ENCODE measurements around the gene SS18. TPM values are rescaled to one million over a fixed set of nuclear protein-coding genes. Genes with fewer than 3 reads are reported as not detected.
"Not testable (repeated sequence)": the region's sequence is repeated elsewhere in the genome, so short reads cannot be mapped to it uniquely, and the experiment has no call there.

The SS18 gene
- 100 to 1,000 TPM in 1 of 4 donors, 10 to 100 TPM in 3; 74.1 to 166 (median 84.3) TPM for total RNA-seq

GRCh38 chr18:26090130-26091046 lies at the start of gene SS18:
Gene SS18 (minus strand): TSS chr18:26090613. CDS start chr18:26090569, 44 bp downstream.
- H3K9me3 ChIP-seq = no peaks in the 10 kb centered on the region
- peak in 1 of 3 experiments; percentile 21 for TF ChIP-seq CTCF (IDR thresholded peaks at IDR 0.05)
- TF ChIP-seq EP300 (IDR thresholded peaks at IDR 0.05) = no peak
- peak; percentile 71 to 81 for TF ChIP-seq POLR2AphosphoS5 (IDR thresholded peaks at IDR 0.05)
- TF ChIP-seq POLR2A (IDR thresholded peaks at IDR 0.05; ENCODE audit: low read depth) = peak; percentile 49
- peaks cover 0 to 17% (median 10%) of the 10 kb centered on the region in 4 donors for H3K36me3 ChIP-seq
- WGBS = 2% methylated on average over 40 of the region's 89 CpGs
- H3K4me1 ChIP-seq = peaks cover 18 to 34% (median 31%) of the 10 kb centered on the region in 4 donors
- no peaks in the 10 kb centered on the region for H3K27me3 ChIP-seq
- H3K4me3 ChIP-seq = peak within 1 kb of the TSS; percentile 80 to 96 (median 84)
- intact Hi-C loops (cut with DNase I) = loop anchor here (2.0 kb wide), 1 partner anchor 136 kb away; the partner anchor contains the start of gene TAF4B
- peak within 1 kb of the TSS; percentile 95 to 98 (median 96) for H3K27ac ChIP-seq (replicated peaks in 1 of 4)
- DNase-seq (ENCODE audit: extremely low spot score) = peak; percentile 97

GRCh38 chr18:26135548-26135947 lies 45.1 kb upstream of the SS18 start:
- TF ChIP-seq EP300 (IDR thresholded peaks at IDR 0.05) (no peak), CTCF (IDR thresholded peaks at IDR 0.05) (no peak), POLR2A (IDR thresholded peaks at IDR 0.05; ENCODE audit: low read depth) (no peak), POLR2AphosphoS5 (IDR thresholded peaks at IDR 0.05) (no peak)
- H3K27ac ChIP-seq (replicated peaks in 1 of 4) = no peak overlapping the region
- no peaks in the 10 kb centered on the region for H3K9me3 ChIP-seq
- no peaks in the 10 kb centered on the region for H3K36me3 ChIP-seq
- no peak overlapping the region for H3K4me3 ChIP-seq
- no peaks in the 10 kb centered on the region for H3K4me1 ChIP-seq
- DNase-seq (ENCODE audit: extremely low spot score) = no peak
- intact Hi-C loops (cut with DNase I) = no loop called here
- WGBS = 81% methylated on average over 1 of the region's 1 CpG
- peaks cover 0 to 4% (median 0%) of the 10 kb centered on the region in 4 donors for H3K27me3 ChIP-seq

GRCh38 chr18:26134107-26134506 lies 43.7 kb upstream of the SS18 start:
- Histone ChIP-seq H3K4me1 (no peaks in the 10 kb centered on the region), H3K27ac (replicated peaks in 1 of 4) (no peak overlapping the region), H3K4me3 (peak overlapping the region in 2 of 4 donors; percentile 12 to 32), H3K36me3 (no peaks in the 10 kb centered on the region), H3K9me3 (no peaks in the 10 kb centered on the region), H3K27me3 (peaks cover 0 to 4% (median 0%) of the 10 kb centered on the region in 4 donors)
- intact Hi-C loops (cut with DNase I) = no loop called here
- 81% methylated on average over 6 of the region's 6 CpGs for WGBS
- no peak for DNase-seq (ENCODE audit: extremely low spot score)
- TF ChIP-seq CTCF (IDR thresholded peaks at IDR 0.05) = no peak

GRCh38 chr18:26133652-26134051 lies 43.2 kb upstream of the SS18 start, which contains the start of gene PSMA8:
Gene PSMA8 (plus strand): TSS chr18:26133869. CDS start chr18:26133966, 97 bp downstream.
- Histone ChIP-seq H3K9me3 (no peaks in the 10 kb centered on the region), H3K4me1 (no peaks in the 10 kb centered on the region), H3K36me3 (no peaks in the 10 kb centered on the region), H3K4me3 (peak within 1 kb of the TSS in 3 of 4 donors; percentile 1 to 32 (median 12)), H3K27ac (replicated peaks in 1 of 4) (no peak within 1 kb of the TSS), H3K27me3 (peaks cover 0 to 4% (median 0%) of the 10 kb centered on the region in 4 donors)
- 69% methylated on average over 30 of the region's 31 CpGs for WGBS
- no peak for DNase-seq (ENCODE audit: extremely low spot score)
- intact Hi-C loops (cut with DNase I) = no loop called here
- TF ChIP-seq EP300 (IDR thresholded peaks at IDR 0.05) = no peak

GRCh38 chr18:26128192-26128591 lies 37.8 kb upstream of the SS18 start:
- H3K4me3 ChIP-seq; intact Hi-C loops (cut with DNase I); H3K9me3 ChIP-seq; H3K27ac ChIP-seq (replicated peaks in 1 of 4); H3K27me3 ChIP-seq; DNase-seq (ENCODE audit: extremely low spot score); H3K4me1 ChIP-seq; H3K36me3 ChIP-seq: not testable (repeated sequence)
- WGBS = 85% methylated on average over 2 of the region's 2 CpGs

Measured in esophagus muscularis mucosa (tissue), 4 donors.